Hematopoietic multipotent progenitor cell treated with erythropoietin and hydrocortisone succinate and interleukin-3 and kit ligand, for 6 days (in vitro differentiated cells): ENCODE data around the gene RGS11.

Experiments used
- DNase-seq: peaks from one replicate; pipeline ENCODE4 v3.0.0-alpha.2; 2015

Gene RGS11

GRCh38 chr16:275786-276232, at the start of gene RGS11:
Gene RGS11, minus strand, starts transcription at chr16:275944. Its CDS starts 33 bp downstream, at chr16:275911.
- no peak for DNase-seq

- peak; percentile 97 for DNase-seq
These were observed 48.9 kb upstream of the RGS11 start for GRCh38 chr16:324451-325334.

- DNase-seq: no peak
These were observed 48.4 kb upstream of the RGS11 start for GRCh38 chr16:324201-324450.

GRCh38 chr16:322476-323143, 46.9 kb upstream of the RGS11 start:
- DNase-seq: no peak

GRCh38 chr16:321532-321931, 45.8 kb upstream of the RGS11 start:
- no peak for DNase-seq

- no peak for DNase-seq
These were observed 44.5 kb upstream of the RGS11 start for GRCh38 chr16:320206-320605.

- peak; percentile 27 for DNase-seq
These were observed 42.9 kb upstream of the RGS11 start for GRCh38 chr16:318628-319027.

- DNase-seq: no peak
These were observed 41.8 kb upstream of the RGS11 start for GRCh38 chr16:317583-317982.

GRCh38 chr16:316741-317464, 41.2 kb upstream of the RGS11 start:
- DNase-seq: no peak

- no peak for DNase-seq
These were observed 39.1 kb upstream of the RGS11 start for GRCh38 chr16:314795-315299.

- no peak for DNase-seq
These were observed 38.6 kb upstream of the RGS11 start for GRCh38 chr16:314351-314750.

- no peak for DNase-seq
These were observed 36.0 kb upstream of the RGS11 start for GRCh38 chr16:311725-312124.

GRCh38 chr16:309476-309875, 33.7 kb upstream of the RGS11 start:
- DNase-seq: peak; percentile 43

GRCh38 chr16:307691-308312, 32.1 kb upstream of the RGS11 start:
- DNase-seq: peak; percentile 17

- DNase-seq: no peak
These were observed 31.2 kb upstream of the RGS11 start for GRCh38 chr16:306911-307370.

- no peak for DNase-seq
These were observed 30.3 kb upstream of the RGS11 start for GRCh38 chr16:305916-306626.

- peak; percentile 69 for DNase-seq
These were observed 28.2 kb upstream of the RGS11 start for GRCh38 chr16:303760-304505.

- DNase-seq: no peak
These were observed 26.2 kb upstream of the RGS11 start for GRCh38 chr16:301950-302349.

- no peak for DNase-seq
These were observed 25.5 kb upstream of the RGS11 start for GRCh38 chr16:301235-301634.

- no peak for DNase-seq
These were observed 22.1 kb upstream of the RGS11 start for GRCh38 chr16:297832-298231.

GRCh38 chr16:296806-297510, 21.2 kb upstream of the RGS11 start:
- no peak for DNase-seq
